Liver (tissue), 9 donors: ENCODE data around the gene RNF144A. TPM values are rescaled to one million over a fixed set of nuclear protein-coding genes. Genes with fewer than 3 reads are reported as not detected.

ENCODE experiments used
- DNase-seq: peaks from one replicate; pipeline ENCODE4 v3.0.0-alpha.2; 2017; ENCODE audit warnings: low spot score
- H3K27ac ChIP-seq, 2 donors: one replicate each; pipeline ENCODE4 v1.7.0; 2013; ENCODE audit warnings: inconsistent platforms in 2 of 2, low read length in 2 of 2, control low read depth in 1 of 2, low read depth in 1 of 2, mild to moderate bottlenecking in 1 of 2
- H3K27me3 ChIP-seq, 4 donors: one replicate each; pipeline versions ENCODE4 v1.6.1 to v1.7.0; 2013; ENCODE audit warnings: low read length in 3 of 4, inconsistent platforms in 1 of 4, mild to moderate bottlenecking in 1 of 4, moderate library complexity in 1 of 4; ENCODE audit not compliant: control insufficient read depth in 4 of 4, insufficient read depth in 4 of 4
- H3K36me3 ChIP-seq, 4 donors: one replicate each; pipeline versions ENCODE4 v1.6.1 to v1.7.0; 2013; ENCODE audit warnings: low read length in 3 of 4, mild to moderate bottlenecking in 3 of 4, low read depth in 1 of 4, moderate library complexity in 1 of 4; ENCODE audit not compliant: control insufficient read depth in 4 of 4, insufficient read depth in 3 of 4
- H3K4me1 ChIP-seq, 4 donors: one replicate each; pipeline versions ENCODE4 v1.6.1 to v1.7.0; 2013; ENCODE audit warnings: low read length in 3 of 4, mild to moderate bottlenecking in 3 of 4, moderate library complexity in 1 of 4; ENCODE audit not compliant: control insufficient read depth in 4 of 4, insufficient read depth in 4 of 4
- H3K4me3 ChIP-seq, 3 donors: one replicate each; pipeline versions ENCODE4 v1.6.1 to v1.7.0; 2013; ENCODE audit warnings: low read length in 3 of 3, control low read depth in 1 of 3, low read depth in 1 of 3, mild to moderate bottlenecking in 1 of 3
- H3K9ac ChIP-seq, 2 donors: one replicate each; pipeline ENCODE4 v1.7.0; 2013; ENCODE audit warnings: low read length in 2 of 2, mild to moderate bottlenecking in 2 of 2, moderate library complexity in 2 of 2, control low read depth in 1 of 2, low read depth in 1 of 2
- H3K9me3 ChIP-seq, 4 donors: one replicate each; pipeline versions ENCODE4 v1.6.1 to v1.7.0; 2013; ENCODE audit warnings: low read length in 3 of 4; ENCODE audit not compliant: control insufficient read depth in 4 of 4
- ATF3 ChIP-seq: IDR thresholded peaks from 2 replicates; pipeline ENCODE4 v1.6.1; 2016; ENCODE audit warnings: antibody characterized with exemption
- EGR1 ChIP-seq, 2 donors: IDR thresholded peaks; 2 replicates each; pipeline ENCODE4 v1.6.1; 2016 to 2018; ENCODE audit warnings: antibody characterized with exemption in 2 of 2, low read depth in 2 of 2
- FOXA1 ChIP-seq: IDR thresholded peaks from 2 replicates; pipeline ENCODE4 v1.6.1; 2016; ENCODE audit warnings: antibody characterized with exemption
- FOXA2 ChIP-seq: IDR thresholded peaks from 2 replicates; pipeline ENCODE4 v1.6.1; 2016; ENCODE audit warnings: antibody characterized with exemption
- GABPA ChIP-seq, 2 donors: IDR thresholded peaks in 1 of 2; conservative IDR thresholded peaks in 1 of 2; 2 replicates each; pipeline ENCODE4 v1.6.1; 2016; ENCODE audit warnings: antibody characterized with exemption in 2 of 2, mild to moderate bottlenecking in 1 of 2, moderate library complexity in 1 of 2
- HNF4A ChIP-seq, 2 donors: conservative IDR thresholded peaks; 2 replicates each; pipeline ENCODE4 v1.6.1; 2016; ENCODE audit warnings: antibody characterized with exemption in 2 of 2, mild to moderate bottlenecking in 2 of 2
- HNF4G ChIP-seq: IDR thresholded peaks from 2 replicates; pipeline ENCODE4 v1.6.1; 2016; ENCODE audit warnings: antibody characterized with exemption
- JUND ChIP-seq, 2 donors: IDR thresholded peaks; 2 replicates each; pipeline ENCODE4 v1.6.1; 2016; ENCODE audit warnings: antibody characterized with exemption in 2 of 2
- NR2F2 ChIP-seq: IDR thresholded peaks from 2 replicates; pipeline ENCODE4 v1.6.1; 2016; ENCODE audit warnings: antibody characterized with exemption
- RAD21 ChIP-seq, 2 donors: IDR thresholded peaks; 2 replicates each; pipeline ENCODE4 v1.6.1; 2016; ENCODE audit warnings: antibody characterized with exemption in 2 of 2, mild to moderate bottlenecking in 2 of 2
- RXRA ChIP-seq, 2 donors: IDR thresholded peaks; 2 replicates each; pipeline ENCODE4 v1.6.1; 2017 to 2018; ENCODE audit warnings: antibody characterized with exemption in 2 of 2, mild to moderate bottlenecking in 1 of 2
- SP1 ChIP-seq: IDR thresholded peaks from 2 replicates; pipeline ENCODE4 v1.6.1; 2018; ENCODE audit warnings: antibody characterized with exemption, mild to moderate bottlenecking
- TAF1 ChIP-seq: conservative IDR thresholded peaks from 2 replicates; pipeline ENCODE4 v1.6.1; 2016; ENCODE audit warnings: antibody characterized with exemption, mild to moderate bottlenecking
- YY1 ChIP-seq: IDR thresholded peaks from 2 replicates; pipeline ENCODE4 v1.6.1; 2016; ENCODE audit warnings: antibody characterized with exemption, mild to moderate bottlenecking
- ZBTB33 ChIP-seq: IDR thresholded peaks from 2 replicates; pipeline ENCODE4 v1.6.1; 2016; ENCODE audit warnings: antibody characterized with exemption
- WGBS: extraction: QIAGEN DNeasy Blood & Tissue Kit; methylation state at CpG from one replicate; pipeline ENCODE4 v1.1.7; 2013; 5-methylcytosine and 5-hydroxymethylcytosine counted together
- polyA plus RNA-seq, 2 donors: library from polyadenylated mRNA; stranded (reverse) in 1 of 2; unstranded in 1 of 2; fragments of 200-250 nt in 1 of 2; fragments of >200 nt in 1 of 2; fragmentation: Nextera tagmentation in 1 of 2; extraction: Ambion mirVana in 1 of 2; gene quantifications; one replicate each; pipeline versions ENCODE4 v1.2.1 to v1.2.3, GENCODE V29; 2013 to 2015
- total RNA-seq, 2 donors: library from RNA; depleted of rRNA; stranded (reverse); fragments of >200 nt; gene quantifications; one replicate each; pipeline ENCODE4 v1.2.3, GENCODE V29; 2014
- TF ChIP-seq, protein P1 (sequence below): IDR thresholded peaks from 2 replicates; pipeline ENCODE4 v1.6.1; 2016; ENCODE audit warnings: antibody characterized with exemption, mild to moderate bottlenecking
- TF ChIP-seq, protein P2 (sequence below): IDR thresholded peaks from 2 replicates; pipeline ENCODE4 v1.6.1; 2016; ENCODE audit warnings: antibody characterized with exemption
- TF ChIP-seq, protein P3 (sequence below): fragments of 150-350 bp; IDR thresholded peaks from 2 replicates; pipeline ENCODE4 v1.5.1; 2017; ENCODE audit warnings: improper control_type of control experiment, low read depth, low read length; ENCODE audit not compliant: missing input control
- donor health status: healthy.
- donor health status: healthy.
- donor health status: healthy.
- donor health status: healthy.
- donor health status: healthy.

The RNF144A gene
- total and polyA plus RNA-seq, 4 donors = 1.0 to 10.4 (median 2.3) TPM

DNA sequence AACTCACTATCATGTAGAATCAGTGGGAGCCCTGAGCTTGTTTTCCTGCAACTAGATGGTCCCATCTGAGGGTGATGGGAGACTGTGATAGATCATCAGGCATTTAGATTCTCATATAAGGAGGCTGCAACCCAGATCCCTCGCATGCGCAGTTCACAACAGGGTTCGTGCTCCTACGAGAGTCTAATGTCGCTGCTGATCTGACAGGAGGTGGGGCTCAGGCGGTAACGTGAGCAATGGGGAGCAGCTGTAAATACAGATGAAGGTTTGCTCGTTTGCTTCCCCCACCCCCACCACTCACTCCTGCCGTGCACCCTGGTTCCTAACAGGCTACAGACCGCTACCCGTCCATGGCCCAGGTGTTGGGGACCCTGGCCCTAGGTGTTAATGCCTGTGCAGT, 113.6 kb downstream of the RNF144A start (continued):
- TF ChIP-seq, protein P1, sequence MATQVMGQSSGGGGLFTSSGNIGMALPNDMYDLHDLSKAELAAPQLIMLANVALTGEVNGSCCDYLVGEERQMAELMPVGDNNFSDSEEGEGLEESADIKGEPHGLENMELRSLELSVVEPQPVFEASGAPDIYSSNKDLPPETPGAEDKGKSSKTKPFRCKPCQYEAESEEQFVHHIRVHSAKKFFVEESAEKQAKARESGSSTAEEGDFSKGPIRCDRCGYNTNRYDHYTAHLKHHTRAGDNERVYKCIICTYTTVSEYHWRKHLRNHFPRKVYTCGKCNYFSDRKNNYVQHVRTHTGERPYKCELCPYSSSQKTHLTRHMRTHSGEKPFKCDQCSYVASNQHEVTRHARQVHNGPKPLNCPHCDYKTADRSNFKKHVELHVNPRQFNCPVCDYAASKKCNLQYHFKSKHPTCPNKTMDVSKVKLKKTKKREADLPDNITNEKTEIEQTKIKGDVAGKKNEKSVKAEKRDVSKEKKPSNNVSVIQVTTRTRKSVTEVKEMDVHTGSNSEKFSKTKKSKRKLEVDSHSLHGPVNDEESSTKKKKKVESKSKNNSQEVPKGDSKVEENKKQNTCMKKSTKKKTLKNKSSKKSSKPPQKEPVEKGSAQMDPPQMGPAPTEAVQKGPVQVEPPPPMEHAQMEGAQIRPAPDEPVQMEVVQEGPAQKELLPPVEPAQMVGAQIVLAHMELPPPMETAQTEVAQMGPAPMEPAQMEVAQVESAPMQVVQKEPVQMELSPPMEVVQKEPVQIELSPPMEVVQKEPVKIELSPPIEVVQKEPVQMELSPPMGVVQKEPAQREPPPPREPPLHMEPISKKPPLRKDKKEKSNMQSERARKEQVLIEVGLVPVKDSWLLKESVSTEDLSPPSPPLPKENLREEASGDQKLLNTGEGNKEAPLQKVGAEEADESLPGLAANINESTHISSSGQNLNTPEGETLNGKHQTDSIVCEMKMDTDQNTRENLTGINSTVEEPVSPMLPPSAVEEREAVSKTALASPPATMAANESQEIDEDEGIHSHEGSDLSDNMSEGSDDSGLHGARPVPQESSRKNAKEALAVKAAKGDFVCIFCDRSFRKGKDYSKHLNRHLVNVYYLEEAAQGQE = no peak
- no peak for TF ChIP-seq FOXA2
- TF ChIP-seq HNF4A (conservative IDR thresholded peaks at IDR 0.05) = no peak

DNA sequence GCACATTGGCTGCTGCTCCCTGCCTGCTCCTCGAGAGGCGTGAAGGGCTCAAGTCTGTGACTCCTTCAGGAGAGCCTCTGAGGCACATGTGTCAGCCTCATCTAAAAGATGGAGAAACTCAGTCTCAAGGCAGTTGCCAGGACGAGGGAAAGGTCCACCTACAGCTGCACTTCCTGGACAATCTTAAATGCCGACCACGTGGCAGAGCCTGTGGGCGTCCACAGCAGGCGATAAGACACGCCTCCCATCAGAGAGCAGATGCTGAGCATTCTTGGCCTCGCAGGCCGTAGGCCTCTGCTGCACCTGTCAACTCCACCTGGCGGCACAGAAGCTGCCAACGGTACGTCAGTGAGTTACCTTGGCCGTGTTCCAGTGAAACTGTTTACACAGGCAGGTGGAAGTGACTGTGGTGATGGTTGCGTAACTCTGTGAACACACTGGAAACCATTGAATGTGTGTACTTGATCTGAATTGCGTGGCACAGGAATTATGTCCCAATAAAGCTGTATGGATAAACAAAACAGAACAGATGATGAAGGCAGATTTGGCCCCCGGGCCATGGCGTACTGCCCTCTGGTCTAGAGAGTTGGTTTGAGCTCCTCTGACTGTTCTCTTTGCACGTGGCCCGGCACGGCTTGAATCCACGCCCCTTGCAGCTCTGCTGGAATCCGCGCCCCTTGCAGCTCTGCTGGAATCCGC, 114.5 kb downstream of the RNF144A start:
- Histone ChIP-seq H3K27me3 (peaks cover 0 to 3% (median 0%) of the 10 kb centered on the region in 4 donors), H3K9me3 (no peaks in the 10 kb centered on the region), H3K36me3 (no peaks in the 10 kb centered on the region), H3K4me1 (no peaks in the 10 kb centered on the region), H3K4me3 (no peak overlapping the region), H3K27ac (peak overlapping the region in 1 of 2 donors; percentile 24), H3K9ac (no peak overlapping the region)
- peak; percentile 44 for DNase-seq
- TF ChIP-seq NR2F2 = no peak
- peak in 1 of 2 donors; percentile 30 for TF ChIP-seq GABPA (IDR thresholded peaks at IDR 0.05 in 1 of 2, conservative IDR thresholded peaks at IDR 0.05 in 1 of 2)
- TF ChIP-seq, protein P1 = no peak
- peak; percentile 75 for TF ChIP-seq YY1
- TF ChIP-seq JUND (IDR thresholded peaks at IDR 0.05) = no peak
- TF ChIP-seq, protein P2, sequence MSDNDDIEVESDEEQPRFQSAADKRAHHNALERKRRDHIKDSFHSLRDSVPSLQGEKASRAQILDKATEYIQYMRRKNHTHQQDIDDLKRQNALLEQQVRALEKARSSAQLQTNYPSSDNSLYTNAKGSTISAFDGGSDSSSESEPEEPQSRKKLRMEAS = peak; percentile 91
- no peak for TF ChIP-seq HNF4G
- TF ChIP-seq ATF3 = peak; percentile 51
- peak; percentile 29 to 34 for TF ChIP-seq EGR1 (IDR thresholded peaks at IDR 0.05; ENCODE audit: low read depth in 2 of 2)
- peak; percentile 54 to 58 for TF ChIP-seq HNF4A (conservative IDR thresholded peaks at IDR 0.05)
- TF ChIP-seq TAF1 = no peak
- TF ChIP-seq SP1 = peak; percentile 45
- TF ChIP-seq, protein P3, sequence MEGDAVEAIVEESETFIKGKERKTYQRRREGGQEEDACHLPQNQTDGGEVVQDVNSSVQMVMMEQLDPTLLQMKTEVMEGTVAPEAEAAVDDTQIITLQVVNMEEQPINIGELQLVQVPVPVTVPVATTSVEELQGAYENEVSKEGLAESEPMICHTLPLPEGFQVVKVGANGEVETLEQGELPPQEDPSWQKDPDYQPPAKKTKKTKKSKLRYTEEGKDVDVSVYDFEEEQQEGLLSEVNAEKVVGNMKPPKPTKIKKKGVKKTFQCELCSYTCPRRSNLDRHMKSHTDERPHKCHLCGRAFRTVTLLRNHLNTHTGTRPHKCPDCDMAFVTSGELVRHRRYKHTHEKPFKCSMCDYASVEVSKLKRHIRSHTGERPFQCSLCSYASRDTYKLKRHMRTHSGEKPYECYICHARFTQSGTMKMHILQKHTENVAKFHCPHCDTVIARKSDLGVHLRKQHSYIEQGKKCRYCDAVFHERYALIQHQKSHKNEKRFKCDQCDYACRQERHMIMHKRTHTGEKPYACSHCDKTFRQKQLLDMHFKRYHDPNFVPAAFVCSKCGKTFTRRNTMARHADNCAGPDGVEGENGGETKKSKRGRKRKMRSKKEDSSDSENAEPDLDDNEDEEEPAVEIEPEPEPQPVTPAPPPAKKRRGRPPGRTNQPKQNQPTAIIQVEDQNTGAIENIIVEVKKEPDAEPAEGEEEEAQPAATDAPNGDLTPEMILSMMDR = peak; percentile 16
- TF ChIP-seq ZBTB33 = no peak
- peak in 1 of 2 donors; percentile 70 for TF ChIP-seq RXRA (IDR thresholded peaks at IDR 0.05)
- TF ChIP-seq FOXA2 = peak; percentile 96
- TF ChIP-seq FOXA1 = peak; percentile 92
- TF ChIP-seq RAD21 (IDR thresholded peaks at IDR 0.05) = peak; percentile 18 to 31
- WGBS = 49% methylated on average over 25 of the region's 25 CpGs
